Lower leg skin (tissue), 3 donors: ENCODE measurements around the gene PPP4C.
A peak's percentile ranks its signal among the peaks of the same experiment; 100 is the strongest.

ENCODE experiments used
- CTCF ChIP-seq, 3 donors: fragments of 450-650 bp; IDR thresholded peaks; one replicate each; pipeline ENCODE4 v1.5.1; 2016; ENCODE audit warnings: antibody characterized with exemption in 3 of 3, mild to moderate bottlenecking in 3 of 3, moderate library complexity in 2 of 3
- POLR2A ChIP-seq, 2 donors: fragments of 450-650 bp; IDR thresholded peaks; one replicate each; pipeline ENCODE4 v1.6.1; 2016 to 2017; ENCODE audit warnings: antibody characterized with exemption in 2 of 2, mild to moderate bottlenecking in 1 of 2, moderate library complexity in 1 of 2

DNA sequence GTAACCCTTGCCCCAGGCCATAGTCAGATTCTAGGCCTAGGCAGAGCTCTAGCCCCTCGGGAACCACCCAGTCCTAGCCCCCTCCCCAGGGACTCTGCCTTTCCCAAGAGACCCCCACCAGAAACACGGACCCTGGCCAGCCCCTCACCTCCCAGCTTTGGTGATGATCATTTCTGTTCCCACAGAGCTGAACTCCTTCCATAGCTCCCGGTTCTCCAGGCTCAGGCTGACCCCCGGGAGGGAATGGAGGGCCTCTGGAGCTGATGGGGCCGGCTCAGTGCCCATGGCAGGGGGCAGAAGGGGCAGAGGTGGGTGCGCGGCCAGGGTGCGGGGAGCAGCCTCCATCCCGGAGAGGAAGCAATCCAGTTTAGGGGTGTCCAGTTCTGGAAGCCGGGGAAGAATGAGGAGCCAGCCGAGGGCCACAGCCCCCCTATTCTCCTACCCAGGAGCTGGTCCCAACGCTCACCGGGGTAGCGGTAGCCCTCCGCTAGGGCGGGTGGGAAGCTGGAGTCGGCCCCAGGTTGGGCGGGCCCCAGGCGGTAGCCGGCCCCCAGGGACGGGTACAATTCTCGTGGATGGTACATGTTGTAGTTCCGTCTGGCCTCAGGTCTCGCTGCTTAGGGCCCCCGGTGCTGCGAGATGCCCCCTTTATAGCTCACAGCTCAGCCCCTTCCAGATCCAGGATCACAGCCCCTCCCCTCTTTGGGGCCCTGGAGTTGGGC is 15.0 kb downstream of the PPP4C start:
- TF ChIP-seq CTCF (IDR thresholded peaks at IDR 0.05) (peak in 1 of 3 donors; percentile 1), POLR2A (IDR thresholded peaks at IDR 0.05) (no peak)
